NCI-H187 (cell line): ENCODE results near the gene GOT2.
A peak's percentile ranks its signal among the peaks of the same experiment; 100 is the strongest.
"Not testable (repeated sequence)": the region's sequence is repeated elsewhere in the genome, so short reads cannot be mapped to it uniquely, and the experiment has no call there.

Experiments
- DNase-seq, 2 experiments: peaks; one replicate each; lab custom pipeline; 2025; lab: John Stamatoyannopoulos, UW

GOT2 gene

DNA sequence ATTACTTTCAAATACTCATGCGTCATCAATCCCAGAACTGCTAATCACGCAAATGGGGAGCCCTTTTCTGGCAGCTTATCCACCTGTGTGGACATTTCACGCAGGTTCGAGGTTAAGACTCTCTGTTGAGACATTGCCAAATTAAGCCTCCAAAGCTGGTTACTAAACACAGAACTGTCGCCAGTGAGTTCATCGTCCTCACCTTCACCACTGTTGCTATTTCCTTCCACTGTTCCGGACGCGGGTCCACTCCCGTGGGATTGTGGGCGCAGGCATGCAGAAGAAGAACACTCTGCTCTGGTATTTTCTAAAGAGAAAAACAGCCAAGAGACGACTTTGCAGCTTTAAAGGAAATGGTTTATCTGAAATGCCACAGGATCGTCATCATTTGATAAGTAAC lies 16.1 kb downstream of the GOT2 start:
- no peak for DNase-seq

DNA sequence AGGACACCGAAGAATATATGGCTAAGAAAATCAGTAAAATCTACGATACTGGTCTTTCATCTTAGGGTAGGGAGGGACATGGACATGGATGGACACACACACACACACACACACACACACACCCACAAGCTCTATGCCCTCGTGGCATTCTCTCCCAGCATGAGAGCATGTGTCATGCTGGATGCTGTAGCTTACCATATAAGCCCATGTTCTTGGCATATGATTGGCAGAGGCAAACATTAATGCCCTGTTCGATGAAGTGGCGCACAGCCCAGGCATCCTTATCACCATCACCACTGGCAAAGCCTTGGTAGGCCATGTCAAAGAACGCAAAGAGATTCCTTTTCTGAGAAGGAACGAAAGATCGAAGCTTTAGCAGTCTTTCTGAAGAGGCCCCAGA lies 17.6 kb downstream of the GOT2 start:
- DNase-seq: no peak

DNA sequence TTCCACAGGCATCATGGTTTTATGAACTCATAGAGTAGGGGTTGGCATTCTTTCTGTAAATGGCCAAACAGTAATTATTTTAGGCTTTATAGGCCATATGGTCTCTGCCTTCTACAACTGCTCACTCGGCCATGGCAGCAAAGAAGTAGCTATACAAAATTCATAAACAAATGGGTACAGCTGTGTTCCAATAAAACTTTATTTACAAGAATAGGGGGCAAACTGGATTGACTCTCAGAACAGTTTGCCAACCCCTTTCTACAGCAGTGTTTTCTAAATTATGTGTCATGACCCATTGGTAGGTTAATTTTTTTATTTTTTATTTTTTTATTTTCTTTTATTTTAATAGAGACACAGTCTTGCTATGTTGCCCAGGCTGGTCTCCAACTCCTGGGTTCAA lies 20.4 kb downstream of the GOT2 start:
- no peak for DNase-seq

DNA sequence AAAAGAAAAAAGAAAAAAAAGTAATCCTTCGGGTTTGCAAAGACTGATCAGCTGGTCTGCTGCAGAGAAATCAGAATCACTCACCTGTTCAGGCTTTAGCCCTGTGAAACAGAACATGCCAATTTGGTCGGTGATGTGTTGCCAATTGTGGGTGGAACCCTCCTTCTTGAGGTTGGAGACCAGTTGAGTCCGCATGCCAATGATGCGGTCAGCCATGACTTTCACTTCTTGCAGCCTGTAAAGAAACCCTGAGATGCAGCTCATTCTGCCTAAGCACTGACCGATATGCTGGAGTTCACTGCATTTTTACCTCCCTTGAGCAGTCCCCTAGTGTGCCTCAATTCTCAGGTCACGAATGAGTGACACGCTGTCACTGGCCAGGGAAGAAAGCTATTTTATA lies 24.8 kb downstream of the GOT2 start:
- DNase-seq: no peak

DNA sequence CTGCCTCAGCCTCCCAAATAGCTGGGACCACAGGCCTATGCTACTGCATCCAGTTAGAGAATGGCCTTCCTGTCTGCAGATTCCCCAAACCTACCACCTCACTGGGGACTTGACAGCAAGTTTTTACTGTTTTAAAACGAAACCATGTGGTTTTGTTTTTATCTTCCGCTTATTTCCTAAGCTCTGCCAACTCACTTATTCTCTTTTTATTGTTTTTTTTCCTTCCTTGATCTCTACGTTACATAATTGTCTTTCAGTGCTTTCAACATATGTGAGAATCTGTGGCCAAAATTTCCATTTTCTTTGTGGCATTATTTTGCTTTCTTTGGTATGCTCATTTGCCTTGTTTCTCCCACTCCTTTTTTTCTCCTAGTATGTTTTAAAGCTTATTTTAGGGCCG lies 35.0 kb downstream of the GOT2 start:
- no peak for DNase-seq

DNA sequence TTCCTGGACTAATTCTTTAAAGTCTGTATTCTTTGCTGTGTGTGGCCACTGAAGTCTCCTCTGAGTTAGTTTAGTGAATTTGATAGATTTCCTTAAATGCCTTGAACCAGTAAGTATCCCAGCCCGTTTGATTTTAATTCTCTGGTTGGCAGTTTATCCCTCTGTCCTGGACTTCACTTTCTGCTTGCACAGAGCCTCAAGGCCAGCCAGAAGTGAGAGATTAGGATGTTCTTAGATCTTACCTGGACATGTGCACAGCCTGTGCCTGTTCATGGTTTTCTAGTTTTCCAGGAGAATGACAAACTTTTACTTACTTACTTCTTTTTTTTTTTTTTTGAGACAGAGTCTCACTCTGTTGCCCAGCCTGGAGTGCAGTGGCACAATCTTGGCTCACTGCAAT lies 38.7 kb downstream of the GOT2 start:
- DNase-seq: no peak

DNA sequence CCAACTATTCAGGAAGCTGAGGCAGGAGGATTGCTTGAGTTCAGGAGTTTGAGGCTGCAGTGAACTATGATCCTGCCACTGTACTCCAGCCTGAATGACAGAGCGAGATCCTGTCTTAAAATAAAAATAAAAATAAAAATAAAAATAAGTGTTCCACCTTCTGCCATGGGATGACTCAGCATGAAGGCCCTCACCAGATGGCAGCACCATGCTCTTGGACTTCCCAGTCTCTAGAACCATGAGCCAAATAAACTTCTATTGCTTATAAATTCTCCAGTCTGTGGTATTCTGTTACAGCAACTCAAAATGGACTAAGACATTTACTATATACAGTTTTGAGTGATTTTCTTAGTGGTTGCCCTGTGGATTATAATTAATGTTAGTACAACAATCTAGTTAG lies 41.7 kb downstream of the GOT2 start:
- DNase-seq: no peak

DNA sequence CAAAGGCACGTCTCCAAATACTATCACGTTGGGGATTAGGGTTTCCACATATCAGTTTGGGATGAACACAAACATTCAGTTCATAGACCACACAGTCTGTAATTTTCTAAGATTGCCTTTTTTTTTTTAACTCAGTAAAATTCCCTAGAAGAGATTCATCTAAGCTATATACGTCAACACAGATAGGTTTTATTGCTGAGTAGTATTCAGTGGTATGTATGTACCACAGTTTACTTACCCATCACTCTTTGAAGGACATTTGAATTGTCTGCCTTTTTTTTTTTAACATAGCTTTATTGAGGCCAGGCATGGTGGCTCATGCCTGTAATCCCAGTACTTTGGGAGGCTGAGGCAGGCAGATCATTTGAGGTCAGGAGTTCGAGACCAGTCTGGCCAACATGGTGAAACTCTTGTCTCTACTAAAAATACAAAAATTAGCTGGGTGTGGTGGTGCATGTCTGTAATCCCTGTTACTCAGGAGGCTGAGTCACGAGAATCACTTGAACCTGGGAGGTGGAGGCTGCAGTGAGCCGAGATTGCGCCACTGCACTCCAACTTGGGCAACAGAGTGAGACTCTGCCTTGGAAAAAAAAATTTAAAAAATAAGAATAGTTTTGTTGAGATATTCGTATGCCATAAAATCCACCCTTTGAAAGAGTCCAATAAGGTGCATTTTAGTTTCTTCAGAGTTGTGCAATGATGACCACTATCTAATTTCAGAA lies 47.0 kb downstream of the GOT2 start:
- DNase-seq: not testable (repeated sequence)

DNA sequence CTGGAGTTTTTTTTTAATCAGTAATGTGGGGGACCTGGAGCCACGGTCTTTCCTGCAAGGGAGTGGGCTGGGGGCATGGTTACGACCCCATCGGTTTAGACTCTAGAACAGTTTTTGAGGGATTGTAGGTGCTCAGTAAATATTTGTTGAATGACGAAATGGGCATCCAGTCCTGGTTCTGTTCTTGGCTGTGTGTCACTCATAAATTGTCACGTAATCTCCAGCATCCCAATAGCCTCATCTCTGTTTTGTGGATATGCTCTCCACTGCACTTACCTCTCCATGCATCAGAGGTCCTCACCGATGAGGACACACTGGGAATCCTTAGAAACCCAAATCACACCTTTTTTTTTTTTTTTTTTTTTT lies 49.0 kb downstream of the GOT2 start:
- DNase-seq: no peak

DNA sequence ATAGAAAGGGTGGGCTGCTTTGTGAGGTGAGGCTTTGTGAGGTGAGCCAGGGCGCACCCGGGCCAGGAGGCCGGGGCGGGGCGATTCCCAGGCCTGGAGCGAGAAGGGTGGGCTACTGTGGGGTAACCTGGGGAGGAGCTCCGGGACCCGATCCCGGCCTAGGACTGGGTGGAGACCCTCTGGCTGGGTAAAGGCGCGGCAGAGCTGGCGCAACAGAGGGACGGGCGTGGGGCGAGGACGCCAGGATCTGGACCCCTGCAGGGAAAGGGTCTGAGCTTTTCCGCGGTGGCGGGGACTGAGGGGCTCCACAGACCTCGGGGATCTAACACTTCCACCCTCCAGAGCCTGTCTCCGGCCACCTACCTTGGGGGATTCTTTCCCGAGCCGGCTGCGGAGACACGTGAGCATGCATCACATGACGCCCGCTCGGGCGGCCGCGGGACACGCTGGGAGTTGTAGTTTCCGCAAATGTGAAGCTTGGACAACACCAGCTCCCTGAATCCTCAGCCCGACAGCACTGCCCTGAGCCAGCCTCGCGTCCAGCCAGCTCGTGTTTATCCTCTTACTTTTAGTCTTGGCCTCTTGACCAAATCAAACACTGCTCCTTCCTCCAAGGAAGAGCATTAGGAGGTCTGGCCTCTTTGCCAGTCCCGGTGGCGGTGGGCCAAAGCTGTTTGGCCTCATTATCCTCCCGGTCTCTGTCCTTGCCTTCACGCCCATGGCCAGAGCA lies 49.6 kb downstream of the GOT2 start, which contains the start of gene SLC38A7:
SLC38A7 (minus strand) TSS at position 417 of the 730 bp plus-strand sequence. CDS start 4,644 bp downstream, outside the sequence.
- DNase-seq: peak; percentile 12 to 18

DNA sequence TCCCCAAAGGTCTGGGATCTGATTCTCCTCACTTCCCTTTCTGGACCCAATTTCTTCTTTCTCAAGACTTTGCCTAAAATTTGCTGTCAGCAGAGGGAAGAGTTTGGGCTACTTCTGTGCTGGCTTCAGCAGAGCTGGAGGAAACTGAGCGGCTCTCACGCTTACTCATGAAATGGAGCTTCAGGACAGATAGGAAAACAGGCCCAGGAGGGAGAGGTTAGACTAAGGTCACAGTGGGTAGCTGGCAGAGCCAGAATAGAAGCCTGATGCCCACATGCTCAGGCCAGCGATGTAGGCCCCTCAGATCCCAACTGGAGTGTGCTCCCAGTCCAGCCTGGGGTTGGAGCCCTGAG lies 50.1 kb downstream of the GOT2 start:
- DNase-seq: no peak

DNA sequence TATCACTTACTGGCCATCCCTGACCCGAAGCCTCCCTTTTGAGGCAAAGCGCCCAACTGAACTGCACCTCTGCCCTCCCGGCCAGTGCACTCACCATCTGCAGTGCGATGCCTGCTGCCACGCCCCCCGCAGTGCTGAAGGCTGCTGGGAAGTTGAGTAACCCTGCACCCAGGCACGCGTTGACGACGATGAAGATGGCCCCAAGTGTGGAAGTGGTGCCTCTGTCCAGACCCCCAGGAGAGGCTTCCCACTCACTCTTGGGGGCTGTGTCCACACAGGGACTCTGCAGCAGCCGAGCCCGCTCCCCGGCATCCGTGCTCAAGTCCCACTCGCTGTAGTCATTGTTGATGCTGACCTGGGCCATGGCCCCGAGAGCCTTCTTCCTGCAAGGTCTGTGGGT lies 54.4 kb downstream of the GOT2 start:
- no peak for DNase-seq

DNA sequence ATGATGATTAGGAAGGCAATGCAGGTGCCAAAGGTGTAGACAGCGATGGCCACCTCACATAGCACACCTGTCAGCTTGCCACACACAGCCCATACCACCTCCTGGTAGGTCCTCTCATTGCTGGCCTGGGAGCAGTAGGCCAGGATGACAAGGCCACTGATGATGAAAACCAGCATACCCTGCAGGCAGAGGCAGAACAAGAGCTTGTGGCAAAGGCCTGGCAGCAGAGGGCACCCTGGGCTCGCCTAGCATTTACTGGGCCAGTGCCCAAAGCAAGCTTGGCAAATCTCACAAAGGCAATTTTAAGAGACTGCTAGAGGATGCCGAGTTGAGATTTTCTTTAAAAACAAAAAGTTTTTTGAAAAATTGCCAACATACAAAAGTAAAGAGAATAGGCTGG lies 55.4 kb downstream of the GOT2 start:
- DNase-seq: no peak

DNA sequence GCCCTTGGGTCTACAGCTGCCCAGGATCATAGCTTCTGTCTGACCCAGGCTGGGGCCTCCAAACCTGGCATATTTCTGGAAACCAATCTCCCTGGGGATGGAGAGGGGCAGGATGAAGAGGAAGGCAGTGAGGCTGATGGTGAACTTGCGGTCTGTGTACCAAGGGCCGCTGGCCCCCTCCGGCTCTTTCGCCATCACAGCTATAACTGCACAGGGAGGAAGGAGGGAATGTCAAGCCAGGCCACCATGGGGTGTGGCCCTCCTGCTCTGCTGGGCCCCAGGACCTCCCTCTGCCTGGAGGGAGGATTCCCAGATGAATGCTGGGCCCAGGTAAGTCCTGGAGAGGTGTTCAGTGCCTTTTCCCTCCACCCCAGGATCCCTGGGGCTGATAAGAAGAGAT lies 55.8 kb downstream of the GOT2 start:
- DNase-seq: no peak

DNA sequence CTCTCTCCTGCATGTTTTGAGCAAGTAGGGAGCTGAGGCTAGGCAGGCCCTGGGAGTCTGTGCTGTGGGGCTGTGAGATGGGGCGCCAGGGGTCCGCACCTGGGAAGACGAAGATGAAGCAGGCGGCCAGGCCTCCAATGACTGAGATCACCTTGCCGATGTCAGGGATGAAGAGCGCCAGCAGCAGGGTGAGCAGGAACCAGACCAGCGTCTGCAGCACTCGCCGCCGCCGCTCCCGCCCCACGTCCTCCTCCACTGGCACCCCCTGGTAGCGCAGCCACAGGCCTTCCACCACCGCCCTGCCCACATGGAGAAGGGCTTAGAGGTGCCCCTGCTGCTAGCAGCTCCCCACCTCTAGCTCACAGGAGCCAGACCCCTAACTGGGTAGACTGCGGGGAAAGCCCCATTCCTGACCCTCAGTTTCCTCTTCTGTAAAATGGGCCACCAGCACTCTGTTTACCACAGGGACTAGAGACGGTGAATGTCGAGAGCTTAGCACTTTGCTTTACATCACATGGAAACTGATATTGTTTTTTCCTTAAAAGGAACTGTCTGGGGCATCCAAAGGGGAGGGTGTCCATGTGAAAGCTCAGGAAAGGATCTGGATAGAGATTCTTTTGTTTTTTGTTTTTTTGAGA lies 63.1 kb downstream of the GOT2 start:
- DNase-seq: no peak

DNA sequence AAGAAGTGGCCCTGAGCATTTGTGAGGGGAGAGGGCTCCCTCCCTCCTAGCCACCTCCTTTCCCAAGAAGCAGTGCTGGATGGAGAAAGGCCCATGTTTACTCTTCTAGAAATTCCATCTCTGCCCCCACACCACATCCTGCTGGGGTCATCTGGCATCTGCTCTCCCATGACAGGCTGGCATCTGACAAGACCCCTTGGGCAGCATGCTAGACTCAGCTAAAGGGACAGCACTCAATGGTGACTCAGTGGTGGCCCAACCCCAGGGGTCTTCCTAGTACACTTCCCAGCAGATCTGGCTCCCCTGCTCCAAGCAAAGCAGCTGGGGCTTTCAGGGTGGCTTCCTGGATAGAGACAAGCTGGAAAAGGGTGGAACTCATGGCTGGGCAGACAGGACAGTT lies 63.9 kb downstream of the GOT2 start:
- DNase-seq: no peak

DNA sequence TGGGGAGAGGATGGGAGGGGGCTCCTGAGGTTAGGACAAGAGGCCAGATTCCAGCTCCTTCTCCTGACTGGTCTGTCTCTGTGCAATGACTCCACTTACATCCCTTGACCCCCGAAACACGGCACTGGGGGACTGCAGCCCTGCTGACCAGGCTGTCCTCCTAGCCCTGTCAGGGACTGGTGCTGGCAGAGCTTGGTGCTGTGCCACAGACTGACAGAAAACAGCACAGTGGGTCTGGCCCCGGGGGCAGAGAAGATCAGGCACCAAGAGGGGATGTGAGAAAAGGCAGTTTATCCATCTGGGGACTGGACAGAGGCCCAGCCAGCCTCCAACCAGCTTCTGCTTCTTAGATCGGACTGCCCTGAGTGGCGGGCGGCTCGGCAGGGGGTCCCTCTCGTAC lies 68.9 kb downstream of the GOT2 start:
- no peak for DNase-seq

DNA sequence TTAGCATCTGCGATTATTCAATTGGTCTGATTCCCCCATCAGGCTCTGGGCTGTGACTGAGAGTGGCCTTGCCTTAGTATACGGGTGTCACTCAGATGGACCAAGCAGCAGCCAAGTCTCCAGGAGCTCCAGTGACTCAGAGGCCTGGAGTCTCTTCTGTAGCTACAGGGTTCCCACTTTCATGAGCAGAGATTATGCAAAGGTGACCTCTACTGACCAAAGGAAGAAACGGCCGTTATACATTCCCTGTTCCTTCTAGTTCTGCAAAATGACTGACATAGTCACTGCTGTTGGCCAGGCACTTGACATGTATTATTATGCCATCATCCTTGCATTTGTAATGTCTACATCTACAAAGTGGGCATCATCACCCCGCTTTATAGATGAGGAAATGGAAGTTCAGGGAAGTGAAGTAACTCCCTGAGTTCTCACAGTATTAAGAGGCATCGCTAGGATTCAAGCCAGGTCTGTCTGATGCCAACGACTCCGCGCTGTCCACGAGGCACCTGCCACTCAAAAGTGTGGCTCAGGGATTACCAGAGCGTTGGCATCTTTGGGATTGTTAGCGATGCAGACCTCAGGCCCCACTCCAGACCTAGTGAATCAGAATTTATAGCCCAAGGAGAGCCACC lies 72.8 kb downstream of the GOT2 start:
- no peak for DNase-seq

DNA sequence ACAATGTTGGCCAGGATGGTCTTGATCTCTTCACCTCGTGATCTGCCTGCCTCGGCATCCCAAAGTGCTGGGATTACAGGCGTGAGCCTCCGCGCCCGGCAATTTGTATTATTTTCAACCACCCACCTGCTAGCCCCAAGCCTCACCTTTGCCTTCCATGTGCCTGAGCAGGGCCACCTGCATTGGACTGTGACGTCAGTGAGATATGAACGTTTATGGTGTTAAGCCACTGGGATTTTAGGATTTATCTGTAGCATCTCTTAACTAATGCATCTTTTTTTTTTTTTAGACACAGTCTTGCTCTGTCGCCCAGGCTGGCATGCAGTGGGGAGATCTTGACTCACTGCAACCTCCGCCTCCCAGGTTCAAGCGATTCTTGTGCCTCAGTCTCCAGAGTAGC lies 74.2 kb downstream of the GOT2 start:
- not testable (repeated sequence) for DNase-seq

DNA sequence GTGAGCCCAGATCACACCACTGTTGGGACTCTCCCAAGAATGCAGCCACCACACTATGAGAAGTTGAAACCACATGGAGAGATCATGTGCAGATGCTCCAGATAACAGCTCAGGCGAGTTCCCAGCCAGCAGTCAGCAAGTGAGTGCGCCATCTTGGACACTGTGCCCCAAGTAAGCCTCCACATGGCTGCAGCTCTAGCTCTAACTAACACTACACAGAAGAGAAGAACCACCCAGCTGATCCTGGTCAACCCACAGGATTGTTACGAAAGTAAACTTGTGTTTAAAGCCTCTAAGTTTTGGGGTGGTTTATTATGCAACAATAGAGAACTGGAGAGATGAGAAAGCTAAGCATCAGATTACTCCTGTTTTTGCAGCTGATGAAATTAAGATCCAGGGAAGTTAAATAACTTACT lies 75.3 kb downstream of the GOT2 start:
- no peak for DNase-seq
